HEK293 (cell line): ENCODE data around the gene CCND3.

ENCODE experiments used
- CTCF ChIA-PET: fragments of 350-600 bp; formaldehyde crosslinking; extraction: SDS; loops from one replicate; lab custom pipeline; 2021; ENCODE audit warnings: antibody characterized with exemption; lab: Yijun Ruan, JAX
- POLR2A ChIA-PET: fragments of 300-600 bp; formaldehyde crosslinking; extraction: SDS; loops from one replicate; lab custom pipeline; 2020; ENCODE audit warnings: antibody characterized with exemption, inconsistent platforms; lab: Yijun Ruan, JAX
- H3K27ac ChIP-seq: fragments of 200-500 bp; sonication (Bioruptor generic); 2 replicates; pipeline ENCODE4 v1.5.1; 2014; ENCODE audit warnings: low read depth, low read length, control low read depth, inconsistent platforms; ENCODE audit errors: extremely low read depth
- H3K36me3 ChIP-seq, 2 experiments: fragments of 200-500 bp in 1 of 2; sonication (Bioruptor generic) in 1 of 2; 1 replicate in 1 of 2; 2 replicates in 1 of 2; pipeline ENCODE4 v1.5.1; 2014 to 2017; ENCODE audit warnings: inconsistent platforms in 2 of 2, low read length in 2 of 2; ENCODE audit not compliant: control insufficient read depth in 2 of 2, insufficient read depth in 1 of 2
- H3K4me1 ChIP-seq: fragments of 200-500 bp; sonication (Bioruptor generic); 2 replicates; pipeline ENCODE4 v1.5.1; 2014; ENCODE audit warnings: mild to moderate bottlenecking, low read length, inconsistent platforms; ENCODE audit not compliant: control insufficient read depth, insufficient read depth
- H3K4me3 ChIP-seq: 2 replicates; pipeline ENCODE4 v1.5.1; 2011; ENCODE audit warnings: low read depth, mild to moderate bottlenecking, control low read depth, low read length, moderate library complexity
- H3K9me3 ChIP-seq: fragments of 200-500 bp; sonication (Bioruptor generic); 2 replicates; pipeline ENCODE4 v1.5.1; 2014; ENCODE audit warnings: low read depth, low read length, inconsistent platforms; ENCODE audit not compliant: control insufficient read depth, insufficient read depth
- BCL6B ChIP-seq: fragments of 450-650 bp; formaldehyde crosslinking; IDR thresholded peaks from 2 replicates; pipeline ENCODE4 v1.5.1; 2017; ENCODE audit warnings: missing biosample characterization, missing genetic modification characterization
- KLF7 ChIP-seq: fragments of 450-650 bp; formaldehyde crosslinking; IDR thresholded peaks from 2 replicates; pipeline ENCODE4 v1.5.1; 2016; ENCODE audit warnings: missing biosample characterization, missing genetic modification characterization, borderline replicate concordance
- MYNN ChIP-seq: fragments of 450-650 bp; formaldehyde crosslinking; IDR thresholded peaks from 2 replicates; pipeline ENCODE4 v1.5.1; 2016; ENCODE audit warnings: missing biosample characterization, missing genetic modification characterization, borderline replicate concordance
- PRDM6 ChIP-seq: fragments of 450-650 bp; formaldehyde crosslinking; IDR thresholded peaks from 2 replicates; pipeline ENCODE4 v1.5.1; 2017; ENCODE audit warnings: missing biosample characterization, missing genetic modification characterization
- ZBTB8A ChIP-seq: fragments of 450-650 bp; formaldehyde crosslinking; IDR thresholded peaks from 2 replicates; pipeline ENCODE4 v1.5.1; 2016; ENCODE audit warnings: missing biosample characterization, missing genetic modification characterization
- ZFP3 ChIP-seq: fragments of 450-650 bp; formaldehyde crosslinking; IDR thresholded peaks from 2 replicates; pipeline ENCODE4 v1.5.1; 2016; ENCODE audit warnings: low read depth, missing biosample characterization, missing genetic modification characterization
- ZNF146 ChIP-seq: fragments of 450-650 bp; formaldehyde crosslinking; IDR thresholded peaks from 2 replicates; pipeline ENCODE4 v1.5.1; 2016; ENCODE audit warnings: missing biosample characterization, missing genetic modification characterization
- ZNF16 ChIP-seq: fragments of 450-650 bp; formaldehyde crosslinking; IDR thresholded peaks from 2 replicates; pipeline ENCODE4 v1.5.1; 2016; ENCODE audit warnings: low read depth, missing biosample characterization, missing genetic modification characterization
- ZNF19 ChIP-seq: fragments of 450-650 bp; formaldehyde crosslinking; IDR thresholded peaks from 2 replicates; pipeline ENCODE4; 2016; ENCODE audit warnings: missing biosample characterization, missing genetic modification characterization, low read depth
- ZNF221 ChIP-seq: fragments of 450-650 bp; formaldehyde crosslinking; IDR thresholded peaks from 2 replicates; pipeline ENCODE4 v1.5.1; 2017; ENCODE audit warnings: missing biosample characterization, missing genetic modification characterization, borderline replicate concordance
- ZNF223 ChIP-seq: fragments of 450-650 bp; formaldehyde crosslinking; IDR thresholded peaks from 2 replicates; pipeline ENCODE4 v1.5.1; 2016; ENCODE audit warnings: missing biosample characterization, missing genetic modification characterization
- ZNF366 ChIP-seq: fragments of 450-650 bp; formaldehyde crosslinking; conservative IDR thresholded peaks from 2 replicates; pipeline ENCODE4 v1.5.1; 2016; ENCODE audit warnings: missing biosample characterization, missing genetic modification characterization
- ZNF518A ChIP-seq: fragments of 450-650 bp; formaldehyde crosslinking; conservative IDR thresholded peaks from 2 replicates; pipeline ENCODE4 v1.5.1; 2016; ENCODE audit warnings: low read depth, missing biosample characterization, missing genetic modification characterization
- ZNF580 ChIP-seq: fragments of 450-650 bp; formaldehyde crosslinking; IDR thresholded peaks from 2 replicates; pipeline ENCODE4 v1.5.1; 2016; ENCODE audit warnings: missing biosample characterization, missing genetic modification characterization
- ZNF704 ChIP-seq: fragments of 450-650 bp; formaldehyde crosslinking; IDR thresholded peaks from 2 replicates; pipeline ENCODE4 v1.5.1; 2016; ENCODE audit warnings: missing biosample characterization, missing genetic modification characterization
- ZNF776 ChIP-seq: fragments of 450-650 bp; formaldehyde crosslinking; IDR thresholded peaks from 2 replicates; pipeline ENCODE4 v1.5.0; 2017; ENCODE audit warnings: missing biosample characterization, missing genetic modification characterization, borderline replicate concordance
- ZNF792 ChIP-seq: fragments of 450-650 bp; formaldehyde crosslinking; IDR thresholded peaks from 2 replicates; pipeline ENCODE4 v1.5.1; 2016; ENCODE audit warnings: missing biosample characterization, missing genetic modification characterization
- ZSCAN4 ChIP-seq: fragments of 450-650 bp; formaldehyde crosslinking; IDR thresholded peaks from 2 replicates; pipeline ENCODE4 v1.5.1; 2017; ENCODE audit warnings: missing biosample characterization, missing genetic modification characterization

Gene CCND3

GRCh38 chr6:41960028-41960427, 18.4 kb upstream of the CCND3 start:
- H3K27ac ChIP-seq: no peak overlapping the region
- no peak for TF ChIP-seq KLF7 (tag by site-specific recombination)
- TF ChIP-seq ZNF146 (tag by site-specific recombination): peak; percentile 48; the same call in 1 of the 2 replicates
- POLR2A ChIA-PET: no interaction called here
- CTCF ChIA-PET: interaction anchor here (0.8 to 1.5 kb wide), 2 partner anchors 49 to 85 kb away, joined by 4 to 7 read pairs; no protein-coding TSS in a partner anchor
- H3K4me1 ChIP-seq: no peaks in the 10 kb centered on the region
- no peaks in the 10 kb centered on the region for H3K9me3 ChIP-seq
- no peak overlapping the region for H3K4me3 ChIP-seq
- H3K36me3 ChIP-seq: no peaks in the 10 kb centered on the region

- ChIA-PET POLR2A (no interaction called here), CTCF (interaction anchor here (0.6 kb wide), 1 partner anchor 126 kb away, joined by 3 read pairs; no protein-coding TSS in a partner anchor)
- Histone ChIP-seq H3K4me1 (no peaks in the 10 kb centered on the region), H3K4me3 (no peak overlapping the region), H3K36me3 (no peaks in the 10 kb centered on the region), H3K9me3 (no peaks in the 10 kb centered on the region), H3K27ac (no peak overlapping the region)
- TF ChIP-seq MYNN (tag by site-specific recombination) (no peak), ZBTB8A (tag by site-specific recombination) (no peak)
These were observed 16.6 kb upstream of the CCND3 start for GRCh38 chr6:41958022-41958856.

- ChIA-PET CTCF (interaction anchor here (1.1 kb wide), 1 partner anchor 18 kb away, joined by 3 read pairs; no protein-coding TSS in a partner anchor), POLR2A (no interaction called here)
- no peak overlapping the region for H3K27ac ChIP-seq
- H3K4me1 ChIP-seq: no peaks in the 10 kb centered on the region
- H3K4me3 ChIP-seq: no peak overlapping the region
- H3K36me3 ChIP-seq: no peaks in the 10 kb centered on the region
- H3K9me3 ChIP-seq: no peaks in the 10 kb centered on the region
- TF ChIP-seq ZNF580 (tag by site-specific recombination): no peak
- no peak for TF ChIP-seq ZFP3
- TF ChIP-seq BCL6B (tag by site-specific recombination): no peak
- TF ChIP-seq ZNF704 (tag by site-specific recombination): no peak
- no peak for TF ChIP-seq PRDM6
- TF ChIP-seq ZNF19 (tag by site-specific recombination): no peak
- no peak for TF ChIP-seq ZSCAN4
- TF ChIP-seq ZNF16 (tag by site-specific recombination): no peak
- TF ChIP-seq ZNF776: no peak
- TF ChIP-seq ZNF518A: no peak
- TF ChIP-seq ZNF366 (tag by site-specific recombination): no peak
- TF ChIP-seq ZNF221 (tag by site-specific recombination): no peak
- no peak for TF ChIP-seq ZNF792 (tag by site-specific recombination)
- no peak for TF ChIP-seq ZNF223 (tag by site-specific recombination)
- no peak for TF ChIP-seq ZNF146 (tag by site-specific recombination)
These were observed 15.5 kb upstream of the CCND3 start for GRCh38 chr6:41957117-41957516.
